Measurements from ENCODE around the gene PRLR.

DNA sequence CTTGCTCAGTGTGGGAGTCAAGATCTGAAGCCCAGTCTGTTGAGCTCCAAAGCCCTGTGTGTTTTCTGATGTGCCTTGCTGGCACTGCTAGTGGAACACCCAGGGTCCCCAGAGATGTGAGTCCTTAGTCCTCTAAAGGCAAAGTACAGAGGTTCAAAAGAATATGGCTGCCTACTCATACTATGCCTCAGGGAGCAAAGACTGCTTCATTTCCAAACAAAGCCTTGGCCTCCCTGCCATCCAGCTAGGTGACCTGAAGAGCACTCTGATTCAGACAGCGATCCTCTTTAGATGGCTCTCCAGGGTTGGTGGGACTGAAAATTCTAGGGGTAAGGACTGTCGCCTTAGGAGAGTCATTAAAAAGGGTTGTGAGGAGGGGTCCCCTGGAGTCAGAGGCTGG is 2.0 kb downstream of the PRLR start:
- no peak for TF ChIP-seq ARNTL (CRISPR knock-in tag; IDR thresholded peaks at IDR 0.05; ENCODE audit: borderline replicate concordance, low read depth)
- TF ChIP-seq ZNF70 (CRISPR knock-in tag; IDR thresholded peaks at IDR 0.05) = no peak
- no peak for TF ChIP-seq ZNF8 (CRISPR knock-in tag; IDR thresholded peaks at IDR 0.05)
- TF ChIP-seq ZFP3 (CRISPR knock-in tag; IDR thresholded peaks at IDR 0.05) = no peak
- no peak for TF ChIP-seq RARB (CRISPR knock-in tag; IDR thresholded peaks at IDR 0.05)
- no peak for TF ChIP-seq GLIS3 (CRISPR knock-in tag; IDR thresholded peaks at IDR 0.05)
- TF ChIP-seq, protein P1, sequence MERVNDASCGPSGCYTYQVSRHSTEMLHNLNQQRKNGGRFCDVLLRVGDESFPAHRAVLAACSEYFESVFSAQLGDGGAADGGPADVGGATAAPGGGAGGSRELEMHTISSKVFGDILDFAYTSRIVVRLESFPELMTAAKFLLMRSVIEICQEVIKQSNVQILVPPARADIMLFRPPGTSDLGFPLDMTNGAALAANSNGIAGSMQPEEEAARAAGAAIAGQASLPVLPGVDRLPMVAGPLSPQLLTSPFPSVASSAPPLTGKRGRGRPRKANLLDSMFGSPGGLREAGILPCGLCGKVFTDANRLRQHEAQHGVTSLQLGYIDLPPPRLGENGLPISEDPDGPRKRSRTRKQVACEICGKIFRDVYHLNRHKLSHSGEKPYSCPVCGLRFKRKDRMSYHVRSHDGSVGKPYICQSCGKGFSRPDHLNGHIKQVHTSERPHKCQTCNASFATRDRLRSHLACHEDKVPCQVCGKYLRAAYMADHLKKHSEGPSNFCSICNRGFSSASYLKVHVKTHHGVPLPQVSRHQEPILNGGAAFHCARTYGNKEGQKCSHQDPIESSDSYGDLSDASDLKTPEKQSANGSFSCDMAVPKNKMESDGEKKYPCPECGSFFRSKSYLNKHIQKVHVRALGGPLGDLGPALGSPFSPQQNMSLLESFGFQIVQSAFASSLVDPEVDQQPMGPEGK (CRISPR knock-in tag; IDR thresholded peaks at IDR 0.05; ENCODE audit: borderline replicate concordance) = no peak
- no peak for TF ChIP-seq ZFP30 (CRISPR knock-in tag; IDR thresholded peaks at IDR 0.05)
- TF ChIP-seq ISL1 (CRISPR knock-in tag; IDR thresholded peaks at IDR 0.05) = no peak
- TF ChIP-seq, protein P2, sequence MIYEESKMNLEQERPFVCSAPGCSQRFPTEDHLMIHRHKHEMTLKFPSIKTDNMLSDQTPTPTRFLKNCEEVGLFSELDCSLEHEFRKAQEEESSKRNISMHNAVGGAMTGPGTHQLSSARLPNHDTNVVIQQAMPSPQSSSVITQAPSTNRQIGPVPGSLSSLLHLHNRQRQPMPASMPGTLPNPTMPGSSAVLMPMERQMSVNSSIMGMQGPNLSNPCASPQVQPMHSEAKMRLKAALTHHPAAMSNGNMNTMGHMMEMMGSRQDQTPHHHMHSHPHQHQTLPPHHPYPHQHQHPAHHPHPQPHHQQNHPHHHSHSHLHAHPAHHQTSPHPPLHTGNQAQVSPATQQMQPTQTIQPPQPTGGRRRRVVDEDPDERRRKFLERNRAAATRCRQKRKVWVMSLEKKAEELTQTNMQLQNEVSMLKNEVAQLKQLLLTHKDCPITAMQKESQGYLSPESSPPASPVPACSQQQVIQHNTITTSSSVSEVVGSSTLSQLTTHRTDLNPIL (CRISPR knock-in tag; IDR thresholded peaks at IDR 0.05; ENCODE audit: low read depth) = no peak
- no peak for TF ChIP-seq SNAI2 (CRISPR knock-in tag; IDR thresholded peaks at IDR 0.05)
- TF ChIP-seq OSR1 (CRISPR knock-in tag; IDR thresholded peaks at IDR 0.05) = no peak
- TF ChIP-seq, protein P3, sequence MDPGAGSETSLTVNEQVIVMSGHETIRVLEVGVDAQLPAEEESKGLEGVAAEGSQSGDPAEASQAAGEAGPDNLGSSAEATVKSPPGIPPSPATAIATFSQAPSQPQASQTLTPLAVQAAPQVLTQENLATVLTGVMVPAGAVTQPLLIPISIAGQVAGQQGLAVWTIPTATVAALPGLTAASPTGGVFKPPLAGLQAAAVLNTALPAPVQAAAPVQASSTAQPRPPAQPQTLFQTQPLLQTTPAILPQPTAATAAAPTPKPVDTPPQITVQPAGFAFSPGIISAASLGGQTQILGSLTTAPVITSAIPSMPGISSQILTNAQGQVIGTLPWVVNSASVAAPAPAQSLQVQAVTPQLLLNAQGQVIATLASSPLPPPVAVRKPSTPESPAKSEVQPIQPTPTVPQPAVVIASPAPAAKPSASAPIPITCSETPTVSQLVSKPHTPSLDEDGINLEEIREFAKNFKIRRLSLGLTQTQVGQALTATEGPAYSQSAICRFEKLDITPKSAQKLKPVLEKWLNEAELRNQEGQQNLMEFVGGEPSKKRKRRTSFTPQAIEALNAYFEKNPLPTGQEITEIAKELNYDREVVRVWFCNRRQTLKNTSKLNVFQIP (CRISPR knock-in tag; IDR thresholded peaks at IDR 0.05; ENCODE audit: borderline replicate concordance, low read depth) = no peak
- TF ChIP-seq BACH2 (CRISPR knock-in tag; IDR thresholded peaks at IDR 0.05; ENCODE audit: borderline replicate concordance) = no peak

Data from SK-N-SH treated with all-trans-retinoic acid at 6 μM for 48 hours (cell line).